HEK293 (cell line): ENCODE results near the gene SSC4D.

Experiments used
- CTCF ChIA-PET: fragments of 350-600 bp; formaldehyde crosslinking; extraction: SDS; loops from one replicate; lab custom pipeline; 2021; ENCODE audit warnings: antibody characterized with exemption; lab: Yijun Ruan, JAX
- POLR2A ChIA-PET: fragments of 300-600 bp; formaldehyde crosslinking; extraction: SDS; loops from one replicate; lab custom pipeline; 2020; ENCODE audit warnings: antibody characterized with exemption, inconsistent platforms; lab: Yijun Ruan, JAX
- H3K27ac ChIP-seq: fragments of 200-500 bp; sonication (Bioruptor generic); 2 replicates; pipeline ENCODE4 v1.5.1; 2014; ENCODE audit warnings: low read depth, low read length, control low read depth, inconsistent platforms; ENCODE audit errors: extremely low read depth
- H3K36me3 ChIP-seq, 2 experiments: fragments of 200-500 bp in 1 of 2; sonication (Bioruptor generic) in 1 of 2; 1 replicate in 1 of 2; 2 replicates in 1 of 2; pipeline ENCODE4 v1.5.1; 2014 to 2017; ENCODE audit warnings: inconsistent platforms in 2 of 2, low read length in 2 of 2; ENCODE audit not compliant: control insufficient read depth in 2 of 2, insufficient read depth in 1 of 2
- H3K4me1 ChIP-seq: fragments of 200-500 bp; sonication (Bioruptor generic); 2 replicates; pipeline ENCODE4 v1.5.1; 2014; ENCODE audit warnings: mild to moderate bottlenecking, low read length, inconsistent platforms; ENCODE audit not compliant: control insufficient read depth, insufficient read depth
- H3K4me3 ChIP-seq: 2 replicates; pipeline ENCODE4 v1.5.1; 2011; ENCODE audit warnings: low read depth, mild to moderate bottlenecking, control low read depth, low read length, moderate library complexity
- H3K9me3 ChIP-seq: fragments of 200-500 bp; sonication (Bioruptor generic); 2 replicates; pipeline ENCODE4 v1.5.1; 2014; ENCODE audit warnings: low read depth, low read length, inconsistent platforms; ENCODE audit not compliant: control insufficient read depth, insufficient read depth
- BCL11A ChIP-seq: fragments of 450-650 bp; formaldehyde crosslinking; IDR thresholded peaks from 2 replicates; pipeline ENCODE4 v1.5.1; 2016; ENCODE audit warnings: low read depth, missing biosample characterization, missing genetic modification characterization
- BCL11B ChIP-seq: fragments of 450-650 bp; formaldehyde crosslinking; IDR thresholded peaks from 2 replicates; pipeline ENCODE4 v1.5.1; 2016; ENCODE audit warnings: low read depth, missing biosample characterization, missing genetic modification characterization
- GLI2 ChIP-seq: fragments of 450-650 bp; formaldehyde crosslinking; IDR thresholded peaks from 2 replicates; pipeline ENCODE4; 2017; ENCODE audit warnings: missing biosample characterization, missing genetic modification characterization, low read depth, borderline replicate concordance
- GLI4 ChIP-seq: fragments of 450-650 bp; formaldehyde crosslinking; IDR thresholded peaks from 2 replicates; pipeline ENCODE4 v1.5.1; 2016; ENCODE audit warnings: missing biosample characterization, missing genetic modification characterization
- KLF10 ChIP-seq: fragments of 450-650 bp; IDR thresholded peaks from 2 replicates; pipeline ENCODE4 v1.5.1; 2018; ENCODE audit warnings: missing biosample characterization, mild to moderate bottlenecking, missing genetic modification characterization
- KLF17 ChIP-seq: fragments of 450-650 bp; formaldehyde crosslinking; IDR thresholded peaks from 2 replicates; pipeline ENCODE4 v1.5.1; 2016; ENCODE audit warnings: missing biosample characterization, missing genetic modification characterization
- KLF9 ChIP-seq: fragments of 450-650 bp; formaldehyde crosslinking; IDR thresholded peaks from 2 replicates; pipeline ENCODE4 v1.5.1; 2016; ENCODE audit warnings: missing biosample characterization, missing genetic modification characterization, low read depth
- PRDM1 ChIP-seq: fragments of 450-650 bp; formaldehyde crosslinking; IDR thresholded peaks from 2 replicates; pipeline ENCODE4; 2016; ENCODE audit warnings: missing biosample characterization, missing genetic modification characterization
- ZBTB8A ChIP-seq: fragments of 450-650 bp; formaldehyde crosslinking; IDR thresholded peaks from 2 replicates; pipeline ENCODE4 v1.5.1; 2016; ENCODE audit warnings: missing biosample characterization, missing genetic modification characterization
- ZNF114 ChIP-seq: fragments of 450-650 bp; formaldehyde crosslinking; IDR thresholded peaks from 2 replicates; pipeline ENCODE4 v1.5.0; 2017; ENCODE audit warnings: missing biosample characterization, missing genetic modification characterization
- ZNF18 ChIP-seq: fragments of 450-650 bp; formaldehyde crosslinking; IDR thresholded peaks from 2 replicates; pipeline ENCODE4 v1.5.1; 2016; ENCODE audit warnings: missing biosample characterization, missing genetic modification characterization
- ZNF223 ChIP-seq: fragments of 450-650 bp; formaldehyde crosslinking; IDR thresholded peaks from 2 replicates; pipeline ENCODE4 v1.5.1; 2016; ENCODE audit warnings: missing biosample characterization, missing genetic modification characterization
- ZNF518A ChIP-seq: fragments of 450-650 bp; formaldehyde crosslinking; conservative IDR thresholded peaks from 2 replicates; pipeline ENCODE4 v1.5.1; 2016; ENCODE audit warnings: low read depth, missing biosample characterization, missing genetic modification characterization
- ZNF555 ChIP-seq: fragments of 450-650 bp; formaldehyde crosslinking; conservative IDR thresholded peaks from 2 replicates; pipeline ENCODE4 v1.5.1; 2017; ENCODE audit warnings: missing biosample characterization, mild to moderate bottlenecking, missing genetic modification characterization, inconsistent platforms
- ZNF830 ChIP-seq: fragments of 450-650 bp; IDR thresholded peaks from 2 replicates; pipeline ENCODE4 v1.5.0; 2018; ENCODE audit warnings: missing biosample characterization, missing genetic modification characterization, low read depth, mild to moderate bottlenecking, moderate library complexity
- ZXDB ChIP-seq: fragments of 450-650 bp; formaldehyde crosslinking; IDR thresholded peaks from 2 replicates; pipeline ENCODE4 v1.5.1; 2016; ENCODE audit warnings: missing biosample characterization, missing genetic modification characterization
- TF ChIP-seq, protein P1 (sequence below): fragments of 450-650 bp; formaldehyde crosslinking; IDR thresholded peaks from 2 replicates; pipeline ENCODE4 v1.5.1; 2016; ENCODE audit warnings: missing biosample characterization, missing genetic modification characterization
- TF ChIP-seq, protein P2 (sequence below): fragments of 450-650 bp; IDR thresholded peaks from 2 replicates; pipeline ENCODE4 v1.5.1; 2018; ENCODE audit warnings: missing biosample characterization, missing genetic modification characterization
- TF ChIP-seq, protein P3 (sequence below): fragments of 450-650 bp; formaldehyde crosslinking; IDR thresholded peaks from 2 replicates; pipeline ENCODE4 v1.5.1; 2016; ENCODE audit warnings: missing biosample characterization, missing genetic modification characterization
- TF ChIP-seq, protein P4 (sequence below): fragments of 450-650 bp; formaldehyde crosslinking; IDR thresholded peaks from 2 replicates; pipeline ENCODE4 v1.5.1; 2017; ENCODE audit warnings: missing biosample characterization, mild to moderate bottlenecking, missing genetic modification characterization, moderate library complexity

SSC4D gene

DNA sequence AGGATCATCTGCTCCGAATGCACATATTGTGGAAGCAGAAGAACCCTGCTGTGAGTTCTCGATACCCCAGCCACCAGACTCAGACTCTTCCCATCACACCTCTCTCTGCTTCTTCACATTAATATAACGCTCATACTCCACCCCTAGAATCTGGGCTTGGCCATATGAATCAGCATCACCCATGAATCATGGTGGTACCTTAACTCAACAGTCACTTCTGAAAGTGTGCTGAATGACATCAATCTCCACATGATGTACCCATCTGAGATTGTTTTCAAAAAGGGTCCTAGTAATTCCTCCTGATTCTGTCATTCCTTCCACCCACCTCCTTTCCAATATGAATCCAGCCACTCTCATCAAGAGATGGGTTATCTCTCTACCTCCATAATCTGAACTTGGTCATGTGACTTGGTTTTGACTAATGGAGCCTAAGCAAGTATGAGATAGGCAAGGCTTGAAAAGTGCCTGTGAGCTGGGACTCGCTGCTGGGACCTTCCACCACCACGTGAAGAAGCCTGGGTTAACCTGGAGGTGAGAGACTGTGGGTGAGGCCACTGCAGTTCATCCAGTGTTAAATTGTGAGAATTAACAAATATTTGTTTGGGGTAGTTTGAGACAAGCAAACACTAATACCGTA lies 66.1 kb downstream of the SSC4D start:
- Histone ChIP-seq H3K27ac (no peak overlapping the region), H3K4me3 (no peak overlapping the region), H3K4me1 (no peaks in the 10 kb centered on the region), H3K9me3 (no peaks in the 10 kb centered on the region), H3K36me3 (peaks cover 44 to 52% of the 10 kb centered on the region in 2 experiments)
- ChIA-PET CTCF (no interaction called here), POLR2A (no interaction called here)
- TF ChIP-seq KLF9 (tag by site-specific recombination) (no peak), ZNF223 (tag by site-specific recombination) (no peak), ZNF114 (tag by site-specific recombination) (no peak), KLF10 (tag by site-specific recombination) (no peak), ZXDB (tag by site-specific recombination) (no peak), ZNF518A (no peak), ZNF18 (tag by site-specific recombination) (no peak), ZBTB8A (tag by site-specific recombination) (no peak), KLF17 (tag by site-specific recombination) (no peak)
- TF ChIP-seq, protein P1, sequence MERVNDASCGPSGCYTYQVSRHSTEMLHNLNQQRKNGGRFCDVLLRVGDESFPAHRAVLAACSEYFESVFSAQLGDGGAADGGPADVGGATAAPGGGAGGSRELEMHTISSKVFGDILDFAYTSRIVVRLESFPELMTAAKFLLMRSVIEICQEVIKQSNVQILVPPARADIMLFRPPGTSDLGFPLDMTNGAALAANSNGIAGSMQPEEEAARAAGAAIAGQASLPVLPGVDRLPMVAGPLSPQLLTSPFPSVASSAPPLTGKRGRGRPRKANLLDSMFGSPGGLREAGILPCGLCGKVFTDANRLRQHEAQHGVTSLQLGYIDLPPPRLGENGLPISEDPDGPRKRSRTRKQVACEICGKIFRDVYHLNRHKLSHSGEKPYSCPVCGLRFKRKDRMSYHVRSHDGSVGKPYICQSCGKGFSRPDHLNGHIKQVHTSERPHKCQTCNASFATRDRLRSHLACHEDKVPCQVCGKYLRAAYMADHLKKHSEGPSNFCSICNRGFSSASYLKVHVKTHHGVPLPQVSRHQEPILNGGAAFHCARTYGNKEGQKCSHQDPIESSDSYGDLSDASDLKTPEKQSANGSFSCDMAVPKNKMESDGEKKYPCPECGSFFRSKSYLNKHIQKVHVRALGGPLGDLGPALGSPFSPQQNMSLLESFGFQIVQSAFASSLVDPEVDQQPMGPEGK (tag by site-specific recombination) = no peak
- TF ChIP-seq, protein P2, sequence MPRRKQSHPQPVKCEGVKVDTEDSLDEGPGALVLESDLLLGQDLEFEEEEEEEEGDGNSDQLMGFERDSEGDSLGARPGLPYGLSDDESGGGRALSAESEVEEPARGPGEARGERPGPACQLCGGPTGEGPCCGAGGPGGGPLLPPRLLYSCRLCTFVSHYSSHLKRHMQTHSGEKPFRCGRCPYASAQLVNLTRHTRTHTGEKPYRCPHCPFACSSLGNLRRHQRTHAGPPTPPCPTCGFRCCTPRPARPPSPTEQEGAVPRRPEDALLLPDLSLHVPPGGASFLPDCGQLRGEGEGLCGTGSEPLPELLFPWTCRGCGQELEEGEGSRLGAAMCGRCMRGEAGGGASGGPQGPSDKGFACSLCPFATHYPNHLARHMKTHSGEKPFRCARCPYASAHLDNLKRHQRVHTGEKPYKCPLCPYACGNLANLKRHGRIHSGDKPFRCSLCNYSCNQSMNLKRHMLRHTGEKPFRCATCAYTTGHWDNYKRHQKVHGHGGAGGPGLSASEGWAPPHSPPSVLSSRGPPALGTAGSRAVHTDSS (tag by site-specific recombination) = no peak

GRCh38 chr7:76342222-76342621 lies 67.3 kb downstream of the SSC4D start:
- H3K27ac ChIP-seq = no peak overlapping the region
- TF ChIP-seq GLI2 (tag by site-specific recombination) (no peak), ZNF830 (no peak), BCL11B (no peak), ZXDB (tag by site-specific recombination) (no peak), ZNF555 (tag by site-specific recombination) (no peak), GLI4 (tag by site-specific recombination) (no peak), BCL11A (tag by site-specific recombination) (no peak), PRDM1 (tag by site-specific recombination) (no peak)
- TF ChIP-seq, protein P3, sequence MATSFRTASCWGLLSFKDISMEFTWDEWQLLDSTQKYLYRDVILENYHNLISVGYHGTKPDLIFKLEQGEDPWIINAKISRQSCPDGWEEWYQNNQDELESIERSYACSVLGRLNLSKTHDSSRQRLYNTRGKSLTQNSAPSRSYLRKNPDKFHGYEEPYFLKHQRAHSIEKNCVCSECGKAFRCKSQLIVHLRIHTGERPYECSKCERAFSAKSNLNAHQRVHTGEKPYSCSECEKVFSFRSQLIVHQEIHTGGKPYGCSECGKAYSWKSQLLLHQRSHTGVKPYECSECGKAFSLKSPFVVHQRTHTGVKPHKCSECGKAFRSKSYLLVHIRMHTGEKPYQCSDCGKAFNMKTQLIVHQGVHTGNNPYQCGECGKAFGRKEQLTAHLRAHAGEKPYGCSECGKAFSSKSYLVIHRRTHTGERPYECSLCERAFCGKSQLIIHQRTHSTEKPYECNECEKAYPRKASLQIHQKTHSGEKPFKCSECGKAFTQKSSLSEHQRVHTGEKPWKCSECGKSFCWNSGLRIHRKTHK (tag by site-specific recombination) = no peak
- TF ChIP-seq, protein P4, sequence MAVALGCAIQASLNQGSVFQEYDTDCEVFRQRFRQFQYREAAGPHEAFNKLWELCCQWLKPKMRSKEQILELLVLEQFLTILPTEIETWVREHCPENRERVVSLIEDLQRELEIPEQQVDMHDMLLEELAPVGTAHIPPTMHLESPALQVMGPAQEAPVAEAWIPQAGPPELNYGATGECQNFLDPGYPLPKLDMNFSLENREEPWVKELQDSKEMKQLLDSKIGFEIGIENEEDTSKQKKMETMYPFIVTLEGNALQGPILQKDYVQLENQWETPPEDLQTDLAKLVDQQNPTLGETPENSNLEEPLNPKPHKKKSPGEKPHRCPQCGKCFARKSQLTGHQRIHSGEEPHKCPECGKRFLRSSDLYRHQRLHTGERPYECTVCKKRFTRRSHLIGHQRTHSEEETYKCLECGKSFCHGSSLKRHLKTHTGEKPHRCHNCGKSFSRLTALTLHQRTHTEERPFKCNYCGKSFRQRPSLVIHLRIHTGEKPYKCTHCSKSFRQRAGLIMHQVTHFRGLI (tag by site-specific recombination) = no peak

More at GRCh38 chr7:76342222-76342621, 67.3 kb downstream of the SSC4D start:
- CTCF ChIA-PET = interaction anchor here (0.7 kb wide), 1 partner anchor 27 kb away, joined by 4 read pairs; no protein-coding TSS in a partner anchor
- Histone ChIP-seq H3K9me3 (no peaks in the 10 kb centered on the region), H3K4me1 (no peaks in the 10 kb centered on the region), H3K4me3 (no peak overlapping the region), H3K36me3 (peaks cover 38 to 47% of the 10 kb centered on the region in 2 experiments)
- POLR2A ChIA-PET = no interaction called here
